Subcutaneous adipose tissue (tissue), 4 donors: ENCODE measurements around the gene POMGNT2. TPM values are rescaled to one million over a fixed set of nuclear protein-coding genes. Genes with fewer than 3 reads are reported as not detected.

ENCODE experiments used
- CTCF ChIP-seq: fragments of 450-650 bp; IDR thresholded peaks from one replicate; pipeline ENCODE4 v1.5.1; 2016; ENCODE audit warnings: low read depth, mild to moderate bottlenecking, control low read depth, antibody characterized with exemption, moderate library complexity
- total RNA-seq, 4 donors: library from RNA; depleted of rRNA; stranded (reverse); fragments of >200 nt; gene quantifications; one replicate each; pipeline ENCODE4 v1.1.0, GENCODE V29; 2016

POMGNT2 gene
- total RNA-seq, 4 donors from 2014 or later, result 6.8 to 16.3 (median 11.6) TPM

GRCh38 chr3:43074901-43075689 lies 30.8 kb downstream of the POMGNT2 start:
- TF ChIP-seq CTCF, result no peak

GRCh38 chr3:43074482-43074881 lies 31.4 kb downstream of the POMGNT2 start:
- no peak for TF ChIP-seq CTCF

- TF ChIP-seq CTCF, result no peak
Observed at GRCh38 chr3:43073836-43074220, 32.1 kb downstream of the POMGNT2 start.

GRCh38 chr3:43073116-43073835 lies 32.6 kb downstream of the POMGNT2 start:
- TF ChIP-seq CTCF, result no peak

GRCh38 chr3:43072361-43072760 lies 33.5 kb downstream of the POMGNT2 start:
- no peak for TF ChIP-seq CTCF

GRCh38 chr3:43071313-43071893 lies 34.5 kb downstream of the POMGNT2 start:
- no peak for TF ChIP-seq CTCF

GRCh38 chr3:43063114-43063513 lies 42.8 kb downstream of the POMGNT2 start:
- TF ChIP-seq CTCF, result no peak
